A673 (cell line): ENCODE data around the gene LARGE1.

Experiments
- CTCF ChIP-seq: fragments of 300-800, 200-600 bp; sonication (generic); conservative IDR thresholded peaks from 2 replicates; pipeline ENCODE4 v1.5.1; 2017; ENCODE audit warnings: low read depth, mild to moderate bottlenecking, antibody characterized with exemption, low read length, moderate library complexity, mixed read lengths
- EZH2 ChIP-seq: fragments of 200-600 bp; sonication (generic); IDR thresholded peaks from 2 replicates; pipeline ENCODE4 v1.6.1; 2017; ENCODE audit warnings: borderline replicate concordance, low read depth, mild to moderate bottlenecking, mixed read lengths, antibody characterized with exemption, low read length; ENCODE audit not compliant: poor library complexity, severe bottlenecking

- TF ChIP-seq EZH2 (no peak), CTCF (no peak)
These were observed 163.7 kb downstream of the LARGE1 start for GRCh38 chr22:33756508-33756949.
